HepG2 (cell line): Measurements from ENCODE around the gene FBXO2. TPM values are rescaled to one million over a fixed set of nuclear protein-coding genes. Genes with fewer than 3 reads are reported as not detected.

Experiments used
- ARID2 ChIP-seq: sonication (generic); formaldehyde crosslinking; IDR thresholded peaks from 2 replicates; pipeline ENCODE4 v1.8.1; 2022; ENCODE audit warnings: mild to moderate bottlenecking, missing genetic modification reagents, borderline replicate concordance
- ARNT ChIP-seq: fragments of 450-650 bp; IDR thresholded peaks from 2 replicates; pipeline ENCODE4 v1.6.1; 2017
- ATF5 ChIP-seq: sonication (generic); formaldehyde crosslinking; IDR thresholded peaks from 2 replicates; pipeline ENCODE4 v1.4.0; 2020; ENCODE audit warnings: mild to moderate bottlenecking, low read depth, missing genetic modification reagents
- CEBPB ChIP-seq: IDR thresholded peaks from 2 replicates; pipeline ENCODE4 v1.6.1; 2011; ENCODE audit warnings: low read depth, low read length, improper control_type of control experiment, borderline replicate concordance
- E2F5 ChIP-seq: sonication (generic); formaldehyde crosslinking; conservative IDR thresholded peaks from 2 replicates; pipeline ENCODE4 v1.4.0; 2020; ENCODE audit warnings: missing genetic modification reagents
- EEA1 ChIP-seq: sonication (generic); formaldehyde crosslinking; IDR thresholded peaks from 2 replicates; pipeline ENCODE4 v1.5.1; 2020; ENCODE audit warnings: mild to moderate bottlenecking, missing genetic modification reagents, borderline replicate concordance
- ISX ChIP-seq: sonication (generic); formaldehyde crosslinking; conservative IDR thresholded peaks from 2 replicates; pipeline ENCODE4 v1.5.0; 2020; ENCODE audit warnings: missing genetic modification reagents
- MAZ ChIP-seq, 2 experiments: sonication (generic) in 1 of 2; formaldehyde crosslinking in 1 of 2; IDR thresholded peaks; 2 replicates each; pipeline versions ENCODE4 v1.5.0 to v1.6.1; 2012 to 2020; ENCODE audit warnings: low read depth in 2 of 2, mild to moderate bottlenecking in 2 of 2, borderline replicate concordance in 1 of 2, improper control_type of control experiment in 1 of 2, low read length in 1 of 2, missing genetic modification reagents in 1 of 2, moderate library complexity in 1 of 2
- MXD1 ChIP-seq: sonication (generic); formaldehyde crosslinking; IDR thresholded peaks from 2 replicates; pipeline ENCODE4 v1.4.0; 2020; ENCODE audit warnings: mild to moderate bottlenecking, missing genetic modification reagents
- PRDM15 ChIP-seq: sonication (generic); formaldehyde crosslinking; IDR thresholded peaks from 2 replicates; pipeline ENCODE4 v1.4.0; 2020; ENCODE audit warnings: missing genetic modification reagents
- ZKSCAN5 ChIP-seq: sonication (generic); formaldehyde crosslinking; IDR thresholded peaks from 2 replicates; pipeline ENCODE4 v1.5.1; 2020; ENCODE audit warnings: mild to moderate bottlenecking, missing genetic modification reagents
- ZNF709 ChIP-seq: sonication (generic); formaldehyde crosslinking; IDR thresholded peaks from 2 replicates; pipeline ENCODE4 v1.5.0; 2020; ENCODE audit warnings: mild to moderate bottlenecking, missing genetic modification reagents
- ZNF768 ChIP-seq: sonication (generic); formaldehyde crosslinking; IDR thresholded peaks from 2 replicates; pipeline ENCODE4 v1.4.0; 2020; ENCODE audit warnings: missing genetic modification reagents
- ZNF816 ChIP-seq: sonication (generic); formaldehyde crosslinking; IDR thresholded peaks from 2 replicates; pipeline ENCODE4 v1.8.0; 2022; ENCODE audit warnings: missing genetic modification reagents, mild to moderate bottlenecking, borderline replicate concordance
- polyA plus RNA-seq, 8 experiments: library from polyadenylated mRNA; depleted of rRNA in 3 of 8; stranded (reverse) in 7 of 8; unstranded in 1 of 8; fragments of >200 nt; fragmentation: Illumina TruSeq in 4 of 8; extraction: Trizol in 4 of 8; gene quantifications; 2 replicates each; pipeline versions ENCODE4 v1.2.1 to v1.2.3, GENCODE V29; 2011 to 2016; ENCODE audit warnings: low read depth in 4 of 8, missing spikeins in 1 of 8, mixed read lengths in 1 of 8; ENCODE audit not compliant: insufficient read depth in 1 of 8
- total RNA-seq, 5 experiments: library from RNA; depleted of rRNA; stranded (reverse); fragments of >200 nt; fragmentation: Illumina TruSeq; extraction: Trizol; gene quantifications; 2 replicates each; pipeline ENCODE4 v1.2.3, GENCODE V29; 2016; ENCODE audit warnings: low read depth in 1 of 5
- TF ChIP-seq, protein P1 (sequence below): sonication (generic); formaldehyde crosslinking; IDR thresholded peaks from 2 replicates; pipeline ENCODE4 v1.5.0; 2020; ENCODE audit warnings: mild to moderate bottlenecking, missing genetic modification reagents, borderline replicate concordance

The FBXO2 gene
- total and polyA plus RNA-seq, 2 of the 13 experiments (the other 11 are each of a cell fraction or from before 2014, with no cell fraction given) = 79.3 to 112 TPM

GRCh38 chr1:11680270-11681070 lies 26.2 kb upstream of the FBXO2 start (continued):
- TF ChIP-seq ZKSCAN5 (0 out of 2 replicates have a peak, but pooled peaks have one; percentile 25), MXD1 (CRISPR knock-in tag) (no peak), ZNF709 (peak; percentile 75; the same call in 1 of the 2 replicates), CEBPB (no peak), PRDM15 (CRISPR knock-in tag) (no peak), MAZ (IDR thresholded peaks at IDR 0.05; ENCODE audit: borderline replicate concordance, low read depth, low read length) (no peak), MAZ (CRISPR knock-in tag; IDR thresholded peaks at IDR 0.05; ENCODE audit: low read depth) (no peak), EEA1 (0 out of 2 replicates have a peak, but pooled peaks have one; percentile 76), ZNF816 (CRISPR knock-in tag) (no peak; the same call in 1 of the 2 replicates), ATF5 (CRISPR knock-in tag) (no peak), ZNF768 (peak; percentile 30; the same call in 1 of the 2 replicates), ARID2 (CRISPR knock-in tag) (no peak), ARNT (no peak), ISX (no peak), E2F5 (CRISPR knock-in tag) (no peak)
- TF ChIP-seq, protein P1, sequence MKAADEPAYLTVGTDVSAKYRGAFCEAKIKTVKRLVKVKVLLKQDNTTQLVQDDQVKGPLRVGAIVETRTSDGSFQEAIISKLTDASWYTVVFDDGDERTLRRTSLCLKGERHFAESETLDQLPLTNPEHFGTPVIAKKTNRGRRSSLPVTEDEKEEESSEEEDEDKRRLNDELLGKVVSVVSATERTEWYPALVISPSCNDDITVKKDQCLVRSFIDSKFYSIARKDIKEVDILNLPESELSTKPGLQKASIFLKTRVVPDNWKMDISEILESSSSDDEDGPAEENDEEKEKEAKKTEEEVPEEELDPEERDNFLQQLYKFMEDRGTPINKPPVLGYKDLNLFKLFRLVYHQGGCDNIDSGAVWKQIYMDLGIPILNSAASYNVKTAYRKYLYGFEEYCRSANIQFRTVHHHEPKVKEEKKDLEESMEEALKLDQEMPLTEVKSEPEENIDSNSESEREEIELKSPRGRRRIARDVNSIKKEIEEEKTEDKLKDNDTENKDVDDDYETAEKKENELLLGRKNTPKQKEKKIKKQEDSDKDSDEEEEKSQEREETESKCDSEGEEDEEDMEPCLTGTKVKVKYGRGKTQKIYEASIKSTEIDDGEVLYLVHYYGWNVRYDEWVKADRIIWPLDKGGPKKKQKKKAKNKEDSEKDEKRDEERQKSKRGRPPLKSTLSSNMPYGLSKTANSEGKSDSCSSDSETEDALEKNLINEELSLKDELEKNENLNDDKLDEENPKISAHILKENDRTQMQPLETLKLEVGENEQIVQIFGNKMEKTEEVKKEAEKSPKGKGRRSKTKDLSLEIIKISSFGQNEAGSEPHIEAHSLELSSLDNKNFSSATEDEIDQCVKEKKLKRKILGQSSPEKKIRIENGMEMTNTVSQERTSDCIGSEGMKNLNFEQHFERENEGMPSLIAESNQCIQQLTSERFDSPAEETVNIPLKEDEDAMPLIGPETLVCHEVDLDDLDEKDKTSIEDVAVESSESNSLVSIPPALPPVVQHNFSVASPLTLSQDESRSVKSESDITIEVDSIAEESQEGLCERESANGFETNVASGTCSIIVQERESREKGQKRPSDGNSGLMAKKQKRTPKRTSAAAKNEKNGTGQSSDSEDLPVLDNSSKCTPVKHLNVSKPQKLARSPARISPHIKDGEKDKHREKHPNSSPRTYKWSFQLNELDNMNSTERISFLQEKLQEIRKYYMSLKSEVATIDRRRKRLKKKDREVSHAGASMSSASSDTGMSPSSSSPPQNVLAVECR = no peak
